ENCODE data around the gene IKBKE.

The IKBKE gene

GRCh38 chr1:206512851-206513180, 42.5 kb downstream of the IKBKE start:
- DNase-seq (ENCODE audit: low read depth), result no peak

DNA sequence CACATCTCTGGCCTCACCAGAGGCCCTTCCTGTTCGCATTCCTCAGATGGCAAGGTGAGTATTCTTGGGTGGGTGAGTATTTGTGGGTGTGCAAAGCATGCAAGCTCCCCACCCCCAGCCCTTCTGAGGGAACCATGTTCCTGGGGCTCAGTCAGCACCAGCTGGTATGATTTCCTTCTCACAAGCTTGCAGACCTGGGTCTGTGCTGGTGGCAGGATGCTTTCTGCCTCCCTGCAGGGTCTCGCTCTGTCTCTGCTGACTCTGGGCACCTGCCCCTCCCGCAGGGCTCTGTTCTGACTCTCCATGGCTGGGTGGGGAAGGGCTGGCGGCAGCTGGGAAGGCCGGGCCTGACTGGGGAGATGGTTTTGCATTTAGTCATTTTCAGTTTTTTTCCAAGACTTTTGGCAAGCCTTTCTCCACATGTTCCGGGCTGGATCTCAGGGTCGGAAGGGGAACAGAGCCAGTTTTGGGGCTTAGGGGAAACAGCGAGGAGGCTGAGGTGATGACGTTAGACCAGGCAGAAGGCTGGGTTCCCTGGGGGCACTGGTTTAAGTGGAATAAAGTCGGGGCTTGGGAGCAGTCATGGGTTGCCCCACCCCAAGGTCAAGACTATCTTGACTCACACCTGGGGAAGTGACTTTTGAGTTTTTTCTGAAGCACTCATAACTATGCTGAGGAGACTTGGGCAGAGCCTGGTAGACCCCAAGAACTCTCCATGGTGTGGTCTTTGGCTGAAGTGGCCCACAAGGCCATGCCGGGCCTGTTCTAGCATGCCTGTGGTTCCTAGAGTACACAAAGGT, 43.2 kb downstream of the IKBKE start:
- DNase-seq (ENCODE audit: low read depth), result no peak

DNA sequence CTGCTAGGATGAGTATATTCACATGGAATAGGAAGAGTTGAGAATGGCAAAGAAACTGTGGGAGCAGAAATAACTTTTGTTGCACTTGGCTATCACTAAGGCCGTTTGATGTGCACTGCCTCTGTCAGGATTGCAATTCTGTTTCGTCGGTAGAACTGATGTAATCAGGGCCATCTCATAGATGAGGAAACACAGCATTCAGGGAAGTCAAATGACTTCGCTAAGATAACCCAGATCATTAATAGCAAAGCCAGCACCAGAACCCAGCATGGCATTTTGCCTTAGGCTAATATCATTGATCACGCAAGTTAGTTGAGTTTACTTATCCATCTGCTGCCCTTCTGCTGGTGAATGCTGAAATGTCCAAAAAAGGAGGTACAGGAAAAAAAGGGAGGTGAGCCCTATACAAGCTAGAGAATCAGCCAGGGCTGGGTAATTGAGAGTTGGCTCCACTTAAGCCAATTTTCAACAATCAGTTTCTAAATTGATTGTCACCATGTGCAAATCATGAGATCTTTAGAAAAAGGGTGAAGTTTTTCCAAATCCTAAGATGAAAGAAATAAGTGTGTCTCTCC, 44.6 kb downstream of the IKBKE start:
- no peak for DNase-seq (ENCODE audit: low read depth)

GRCh38 chr1:206516728-206516990, 46.4 kb downstream of the IKBKE start:
- no peak for DNase-seq (ENCODE audit: low read depth)

- DNase-seq (ENCODE audit: low read depth), result no peak
Measured at GRCh38 chr1:206517784-206518183, 47.5 kb downstream of the IKBKE start.

DNA sequence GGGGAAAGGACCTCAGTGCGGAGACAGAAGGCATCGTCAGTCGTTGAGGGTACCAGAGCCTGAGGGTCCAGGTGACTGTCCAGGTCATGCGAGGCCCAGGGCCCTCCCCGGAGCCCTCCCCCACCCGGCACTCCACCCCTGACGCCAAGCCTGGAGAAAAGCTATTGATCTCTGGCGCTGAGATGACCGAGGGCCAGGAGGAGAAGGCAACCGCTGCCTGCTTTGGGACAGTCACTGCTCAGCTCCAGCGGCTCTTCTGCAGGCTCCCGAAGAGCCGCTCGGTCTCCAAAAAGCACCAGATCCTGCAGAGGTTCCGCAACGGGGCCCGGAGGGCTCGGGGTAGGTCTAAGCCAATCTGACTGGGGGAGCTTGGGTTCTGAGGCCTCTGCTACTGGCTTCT, 47.9 kb downstream of the IKBKE start:
- no peak for DNase-seq (ENCODE audit: low read depth)

DNA sequence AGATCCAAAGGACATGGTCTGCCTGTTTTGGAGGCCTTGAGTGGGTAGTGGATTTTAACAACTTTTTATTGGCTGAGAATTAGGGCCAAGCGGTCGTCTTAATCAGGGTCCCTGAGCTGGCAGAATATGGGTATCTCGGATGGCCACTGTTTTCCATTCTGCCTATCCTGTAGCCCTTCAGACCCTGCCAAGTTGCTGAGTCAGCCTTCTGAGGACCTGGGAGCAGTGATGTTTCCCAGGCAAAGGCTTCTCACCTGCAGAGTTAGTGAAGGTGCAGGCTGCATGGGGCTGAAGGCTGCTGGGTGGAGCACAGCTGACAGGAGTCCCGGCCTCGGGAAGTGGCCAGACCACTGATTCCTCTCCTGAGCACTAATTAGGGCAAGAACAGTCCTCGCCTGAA, 48.5 kb downstream of the IKBKE start:
- DNase-seq (ENCODE audit: low read depth), result no peak

- no peak for DNase-seq (ENCODE audit: low read depth)
Measured at GRCh38 chr1:206521127-206521526, 50.9 kb downstream of the IKBKE start.

GRCh38 chr1:206521694-206522402, 51.6 kb downstream of the IKBKE start:
- no peak for DNase-seq (ENCODE audit: low read depth)

DNA sequence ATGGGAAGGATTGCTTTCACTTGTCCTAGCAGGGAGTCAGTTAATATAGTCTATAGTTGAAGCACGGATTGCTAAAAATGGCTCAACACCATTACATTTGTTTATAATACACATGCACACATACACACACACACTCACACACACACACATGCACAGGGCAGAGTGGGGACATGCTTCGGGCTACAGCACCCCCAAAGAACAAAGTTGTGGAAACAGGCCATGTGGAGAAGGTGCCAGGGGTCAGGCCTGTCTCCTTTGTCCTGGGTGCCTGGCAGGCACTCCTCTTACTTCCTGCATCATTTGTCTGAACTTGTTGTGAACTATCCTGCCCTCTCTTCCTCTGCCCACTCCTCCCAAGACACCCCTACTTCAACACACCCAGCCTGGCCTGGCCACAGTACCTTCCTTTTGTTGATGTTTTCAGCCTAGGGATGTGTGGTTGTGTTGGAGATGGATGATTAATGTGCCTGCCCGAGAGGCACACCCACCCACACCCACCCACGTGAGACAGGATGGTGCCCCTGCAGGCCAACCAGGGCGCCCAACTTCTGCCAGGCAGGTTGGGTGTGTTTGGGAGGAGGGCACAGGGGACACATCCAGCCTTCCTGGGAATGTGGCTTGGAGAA, 54.6 kb downstream of the IKBKE start:
- DNase-seq (ENCODE audit: low read depth), result no peak

GRCh38 chr1:206526064-206526911, 56.0 kb downstream of the IKBKE start:
- DNase-seq (ENCODE audit: low read depth), result no peak

GRCh38 chr1:206529425-206529824, 59.1 kb downstream of the IKBKE start:
- DNase-seq (ENCODE audit: low read depth), result no peak

GRCh38 chr1:206532368-206532767, 62.1 kb downstream of the IKBKE start:
- DNase-seq (ENCODE audit: low read depth), result no peak

DNA sequence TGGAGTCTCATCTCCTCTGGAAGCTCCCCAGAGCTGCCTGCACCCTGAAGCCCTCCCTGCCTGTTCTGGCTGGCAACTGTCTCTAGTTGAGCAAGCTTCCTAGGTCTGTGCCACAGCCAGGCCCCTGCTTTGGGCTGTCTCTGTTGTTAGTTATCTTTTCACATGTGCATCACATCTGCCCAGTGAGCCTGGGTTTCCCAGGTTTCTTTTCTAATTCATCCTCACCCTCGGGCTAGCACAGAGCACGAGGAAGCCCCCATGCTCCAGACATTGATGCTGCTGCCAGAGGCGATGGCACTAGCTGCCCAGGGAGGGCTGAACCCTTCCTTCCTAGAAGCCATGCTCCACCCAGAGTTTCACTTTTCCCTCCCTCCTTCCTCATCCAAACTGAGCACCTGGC, 64.3 kb downstream of the IKBKE start:
- DNase-seq (ENCODE audit: low read depth), result no peak

DNA sequence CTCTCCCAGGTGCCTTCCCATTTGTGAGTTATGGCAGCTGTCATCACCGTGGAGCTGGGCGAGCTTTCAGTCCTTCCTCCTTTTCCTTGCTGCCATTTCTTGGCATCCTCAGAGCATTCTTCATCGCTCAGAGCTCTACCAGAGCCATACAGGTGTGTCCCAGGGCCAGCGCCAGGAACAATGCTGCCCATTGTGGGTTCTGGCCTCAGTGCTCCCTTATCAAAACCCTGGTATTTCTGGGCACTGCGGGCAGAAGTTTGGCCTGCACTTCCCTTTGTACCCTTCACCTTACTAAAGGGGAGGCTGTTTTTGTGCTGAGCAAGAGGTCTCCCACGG, 65.5 kb downstream of the IKBKE start:
- DNase-seq (ENCODE audit: low read depth), result no peak

- DNase-seq (ENCODE audit: low read depth), result no peak
Measured at GRCh38 chr1:206537141-206537540, 66.9 kb downstream of the IKBKE start.

GRCh38 chr1:206538086-206538770, 68.0 kb downstream of the IKBKE start:
- DNase-seq (ENCODE audit: low read depth), result no peak

- DNase-seq (ENCODE audit: low read depth), result no peak
Measured at GRCh38 chr1:206538901-206539640, 68.8 kb downstream of the IKBKE start.

DNA sequence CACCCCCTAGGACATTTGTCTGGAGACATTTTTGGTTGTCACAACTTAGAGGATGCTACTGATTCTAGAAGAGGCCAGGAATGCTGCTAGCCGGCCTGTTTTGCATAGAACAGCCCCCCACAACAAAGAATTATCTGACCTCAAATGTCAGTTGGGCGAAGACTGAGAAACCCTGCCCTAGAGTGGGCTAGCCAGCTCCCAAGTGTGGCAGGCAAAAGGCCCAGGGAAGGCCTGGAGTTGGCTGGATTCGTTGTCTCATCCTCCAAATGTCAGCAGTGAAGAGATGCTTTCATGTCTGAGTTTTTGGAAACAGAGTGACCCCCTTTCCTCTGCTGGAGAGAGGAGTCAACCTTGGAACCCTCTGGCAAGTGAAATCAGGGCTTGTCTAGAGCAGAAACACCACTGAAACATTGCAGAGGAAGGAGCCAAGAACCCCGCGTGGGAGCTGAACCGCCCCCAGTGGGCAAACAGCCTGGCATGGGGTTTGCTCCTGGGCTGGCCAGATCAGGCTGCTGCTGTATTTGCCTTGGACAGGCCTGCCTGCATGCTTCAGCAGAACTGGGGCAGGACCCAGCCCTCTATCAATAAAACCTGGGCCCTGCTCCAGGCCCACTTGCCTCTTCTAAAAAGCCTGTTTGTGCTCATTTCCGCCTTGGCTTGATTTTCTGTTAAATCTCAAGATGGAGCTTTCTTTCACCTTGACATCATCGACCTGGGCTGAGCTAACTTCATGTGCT, 69.9 kb downstream of the IKBKE start:
- DNase-seq (ENCODE audit: low read depth), result no peak

DNA sequence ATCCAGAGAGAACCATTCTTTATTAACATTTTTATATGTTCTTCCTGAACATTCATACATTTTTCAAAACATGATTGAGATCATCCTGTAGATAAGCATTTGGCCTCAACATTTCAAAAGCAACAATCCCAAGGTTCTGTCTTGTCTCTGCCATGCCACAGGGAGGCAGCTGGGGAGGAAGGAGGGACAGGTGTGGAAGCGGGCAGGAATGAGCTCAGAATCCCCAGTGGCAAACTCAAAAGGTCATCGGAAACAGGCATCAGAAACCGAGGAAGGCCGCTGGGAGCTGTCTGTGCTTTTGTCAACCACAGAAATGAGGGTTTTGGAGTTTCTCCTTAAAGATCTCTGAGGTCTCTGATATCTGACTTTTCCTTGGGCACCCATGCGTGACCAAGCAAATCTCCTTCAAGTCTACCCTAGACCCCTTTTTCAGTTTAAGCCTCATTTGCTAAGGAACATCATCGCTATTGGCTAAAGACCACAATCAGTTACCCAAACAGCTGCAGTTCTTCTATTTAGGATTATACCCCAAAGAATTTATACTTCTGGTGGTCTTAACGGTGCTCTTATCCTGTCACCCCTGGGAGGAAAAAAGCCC, 71.1 kb downstream of the IKBKE start:
- no peak for DNase-seq (ENCODE audit: low read depth)

Measured in activated T-cell treated with anti-CD3 and anti-CD28 coated beads for 48 hours (primary cell).